SU-DHL-6 (cell line): Measurements from ENCODE around the gene USH1C.

ENCODE experiments used
- H2AFZ ChIP-seq: fragments of 200-600 bp; sonication (generic); 2 replicates; pipeline ENCODE4 v1.6.1; 2014; ENCODE audit warnings: low read depth, mild to moderate bottlenecking, moderate library complexity, mixed read lengths, antibody characterized with exemption, low read length; ENCODE audit not compliant: severe bottlenecking
- H3F3A ChIP-seq: fragments of 200-600 bp; shearing (Covaris generic); 2 replicates; pipeline ENCODE4 v1.6.0; 2016; ENCODE audit warnings: antibody characterized with exemption, mild to moderate bottlenecking; ENCODE audit not compliant: insufficient read depth
- H3K27ac ChIP-seq: fragments of 200-600 bp; sonication (generic); 2 replicates; pipeline ENCODE4 v1.5.1; 2016; ENCODE audit warnings: low read depth, mild to moderate bottlenecking, low read length, moderate library complexity, mixed read lengths
- H3K27me3 ChIP-seq: fragments of 200-600 bp; sonication (generic), shearing (Covaris generic); 2 replicates; pipeline ENCODE4 v1.6.0; 2014; ENCODE audit warnings: mild to moderate bottlenecking, low read length
- H3K36me3 ChIP-seq: fragments of 200-600 bp; sonication (generic); 2 replicates; pipeline ENCODE4 v1.6.1; 2014; ENCODE audit warnings: mild to moderate bottlenecking, low read length, mixed read lengths
- H3K4me2 ChIP-seq: fragments of 300-600, 200-600 bp; shearing (Covaris generic), sonication (generic); 2 replicates; pipeline ENCODE4 v1.6.0; 2014; ENCODE audit warnings: low read length, low read depth, mild to moderate bottlenecking; ENCODE audit not compliant: poor library complexity, severe bottlenecking
- H3K4me3 ChIP-seq: fragments of 200-600 bp; sonication (generic); 2 replicates; pipeline ENCODE4 v1.5.1; 2014; ENCODE audit warnings: antibody characterized with exemption, low read length, mild to moderate bottlenecking, mixed read lengths; ENCODE audit not compliant: insufficient read depth, poor library complexity, severe bottlenecking
- H3K79me2 ChIP-seq: fragments of 200-600 bp; sonication (generic); 2 replicates; pipeline ENCODE4 v1.6.1; 2014; ENCODE audit warnings: mild to moderate bottlenecking, low read length, moderate library complexity; ENCODE audit not compliant: insufficient read depth
- H3K9ac ChIP-seq: fragments of 200-600 bp; sonication (generic); 2 replicates; pipeline ENCODE4 v1.7.0; 2014; ENCODE audit warnings: mild to moderate bottlenecking, low read length
- H3K9me2 ChIP-seq: fragments of 200-600 bp; sonication (generic); replicated peaks from 2 replicates; pipeline ENCODE4 v1.6.1; 2014; ENCODE audit warnings: low read length; ENCODE audit not compliant: insufficient read depth
- H3K9me3 ChIP-seq: fragments of 200-600 bp; sonication (generic); 2 replicates; pipeline ENCODE4 v1.6.1; 2014; ENCODE audit warnings: low read length, mixed read lengths; ENCODE audit not compliant: insufficient read depth
- H4K20me1 ChIP-seq: fragments of 200-600 bp; sonication (generic); 2 replicates; pipeline ENCODE4 v1.6.1; 2014; ENCODE audit warnings: low read depth, mild to moderate bottlenecking, antibody characterized with exemption, low read length, moderate library complexity, mixed read lengths
- EZH2phosphoT487 ChIP-seq: fragments of 200-600 bp; sonication (generic), shearing (Covaris generic); conservative IDR thresholded peaks from 2 replicates; pipeline ENCODE4 v1.6.1; 2018; ENCODE audit warnings: mild to moderate bottlenecking, antibody characterized with exemption, low read length, moderate library complexity, mixed read lengths
- TF ChIP-seq, protein P1 (sequence below): fragments of 200-600 bp; sonication (generic); IDR thresholded peaks from one replicate; pipeline ENCODE4 v1.5.1; 2017; ENCODE audit warnings: antibody characterized with exemption, mild to moderate bottlenecking, low read length, moderate library complexity; ENCODE audit not compliant: insufficient read depth, poor library complexity, severe bottlenecking

USH1C gene

DNA sequence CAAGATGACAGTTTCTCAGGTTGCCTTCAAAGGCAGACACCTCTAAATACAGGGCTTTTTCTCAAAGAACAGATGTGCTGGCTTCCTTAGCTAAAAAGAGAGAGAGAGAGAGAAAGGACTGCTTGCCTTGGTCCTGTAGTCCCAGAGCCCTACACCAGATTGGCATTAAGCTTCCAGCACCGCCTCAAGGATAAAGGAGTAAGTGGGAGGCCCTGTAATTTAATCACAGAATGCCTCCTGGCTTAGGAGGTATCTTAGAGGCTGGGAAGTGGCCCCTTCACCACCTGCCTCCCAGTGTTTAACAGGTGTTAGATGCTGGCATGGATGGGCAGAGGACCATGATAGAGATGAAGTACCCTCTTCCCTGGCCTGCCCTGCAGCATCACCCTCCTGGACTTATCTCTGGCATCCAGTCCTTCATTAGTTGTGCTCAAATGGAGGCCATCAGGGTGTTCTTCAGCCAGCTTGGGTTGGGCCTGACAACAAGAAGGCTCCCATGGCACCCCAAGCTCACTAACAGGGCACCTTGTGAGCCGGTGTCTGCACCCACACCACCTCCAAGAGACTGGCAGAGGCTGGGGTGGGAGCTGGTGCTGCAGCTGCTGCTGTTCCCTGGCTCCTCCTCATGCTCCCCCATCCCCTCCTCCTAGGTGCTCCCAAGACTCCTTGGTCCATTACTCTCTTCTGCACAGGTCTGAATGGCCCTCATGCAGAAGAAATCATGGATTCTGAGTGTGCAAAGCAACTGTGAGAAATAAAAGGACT is 100.1 kb downstream of the USH1C start:
- Histone ChIP-seq H3K9me3 (no peaks in the 10 kb centered on the region), H3K4me2 (no peak overlapping the region), H3K79me2 (no peaks in the 10 kb centered on the region), H3K27ac (no peak overlapping the region), H3K9me2 (no peaks in the 10 kb centered on the region), H3K4me3 (no peak overlapping the region), H3K9ac (no peak overlapping the region), H4K20me1 (no peaks in the 10 kb centered on the region), H3K36me3 (no peaks in the 10 kb centered on the region), H3F3A (no peaks in the 10 kb centered on the region), H2AFZ (no peak overlapping the region), H3K27me3 (no peaks in the 10 kb centered on the region)
- TF ChIP-seq, protein P1, sequence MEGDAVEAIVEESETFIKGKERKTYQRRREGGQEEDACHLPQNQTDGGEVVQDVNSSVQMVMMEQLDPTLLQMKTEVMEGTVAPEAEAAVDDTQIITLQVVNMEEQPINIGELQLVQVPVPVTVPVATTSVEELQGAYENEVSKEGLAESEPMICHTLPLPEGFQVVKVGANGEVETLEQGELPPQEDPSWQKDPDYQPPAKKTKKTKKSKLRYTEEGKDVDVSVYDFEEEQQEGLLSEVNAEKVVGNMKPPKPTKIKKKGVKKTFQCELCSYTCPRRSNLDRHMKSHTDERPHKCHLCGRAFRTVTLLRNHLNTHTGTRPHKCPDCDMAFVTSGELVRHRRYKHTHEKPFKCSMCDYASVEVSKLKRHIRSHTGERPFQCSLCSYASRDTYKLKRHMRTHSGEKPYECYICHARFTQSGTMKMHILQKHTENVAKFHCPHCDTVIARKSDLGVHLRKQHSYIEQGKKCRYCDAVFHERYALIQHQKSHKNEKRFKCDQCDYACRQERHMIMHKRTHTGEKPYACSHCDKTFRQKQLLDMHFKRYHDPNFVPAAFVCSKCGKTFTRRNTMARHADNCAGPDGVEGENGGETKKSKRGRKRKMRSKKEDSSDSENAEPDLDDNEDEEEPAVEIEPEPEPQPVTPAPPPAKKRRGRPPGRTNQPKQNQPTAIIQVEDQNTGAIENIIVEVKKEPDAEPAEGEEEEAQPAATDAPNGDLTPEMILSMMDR = no peak
- no peak for TF ChIP-seq EZH2phosphoT487
